GM19372 (cell line): ENCODE measurements around the gene SLC25A24.
A peak's percentile ranks its signal among the peaks of the same experiment; 100 is the strongest.
"Not testable (repeated sequence)": the region's sequence is repeated elsewhere in the genome, so short reads cannot be mapped to it uniquely, and the experiment has no call there.

Source experiments
- ATAC-seq: cut with Tn5 transposase; IDR thresholded peaks from one replicate; pipeline ENCODE4 v1.9.1; 2021; ENCODE audit warnings: mild to moderate bottlenecking, low read depth, moderate library complexity; ENCODE audit not compliant: unreplicated experiment

Gene SLC25A24

GRCh38 chr1:108199781-108200686 is at the start of gene SLC25A24:
SLC25A24 (minus strand) TSS chr1:108200343; CDS start chr1:108200138, 205 bp downstream.
- peak; percentile 95 for ATAC-seq

DNA sequence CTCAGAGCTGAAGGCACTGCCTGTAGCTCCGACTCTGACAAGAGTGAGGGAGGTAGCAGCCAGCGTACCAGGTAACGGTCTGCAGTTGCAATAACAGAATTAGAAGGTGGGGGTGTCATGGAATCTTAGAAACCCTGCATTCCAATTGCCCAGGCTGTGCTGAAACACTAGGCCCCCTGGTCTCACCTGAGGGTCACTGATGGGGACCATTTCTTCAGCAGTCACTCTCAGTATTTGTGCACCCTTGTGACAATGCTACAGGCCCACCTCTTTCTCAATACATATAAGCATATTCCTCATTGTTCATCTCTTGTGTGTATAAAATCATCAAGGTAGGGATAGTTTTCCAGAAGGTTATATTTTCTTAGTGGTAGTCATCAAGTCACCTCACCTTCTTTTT is 43.8 kb upstream of the SLC25A24 start, which contains the start of gene NBPF4:
TSS of gene NBPF4 (minus strand) at position 101 of the 400 bp plus-strand sequence. CDS start 315 bp downstream, outside the sequence.
- not testable (repeated sequence) for ATAC-seq

DNA sequence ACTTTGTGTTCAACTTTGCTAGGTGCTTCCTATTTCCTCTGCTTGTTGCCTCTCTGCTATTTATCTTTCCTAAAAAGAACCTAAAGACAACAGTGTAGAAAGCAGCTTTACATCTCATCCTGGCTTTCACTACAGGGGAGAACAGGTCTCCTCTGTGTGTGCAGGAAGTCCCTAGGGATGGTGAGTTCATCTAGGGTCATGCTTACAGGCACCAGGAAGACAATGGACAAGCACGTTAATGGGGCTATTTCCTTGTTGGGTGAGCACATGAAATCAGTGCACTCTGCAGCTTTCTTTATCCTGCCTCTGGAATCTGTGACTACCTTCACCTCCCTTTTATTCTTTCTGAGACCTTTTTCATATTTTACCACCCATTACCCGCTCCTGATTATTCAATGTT is 39.3 kb upstream of the SLC25A24 start:
- not testable (repeated sequence) for ATAC-seq

DNA sequence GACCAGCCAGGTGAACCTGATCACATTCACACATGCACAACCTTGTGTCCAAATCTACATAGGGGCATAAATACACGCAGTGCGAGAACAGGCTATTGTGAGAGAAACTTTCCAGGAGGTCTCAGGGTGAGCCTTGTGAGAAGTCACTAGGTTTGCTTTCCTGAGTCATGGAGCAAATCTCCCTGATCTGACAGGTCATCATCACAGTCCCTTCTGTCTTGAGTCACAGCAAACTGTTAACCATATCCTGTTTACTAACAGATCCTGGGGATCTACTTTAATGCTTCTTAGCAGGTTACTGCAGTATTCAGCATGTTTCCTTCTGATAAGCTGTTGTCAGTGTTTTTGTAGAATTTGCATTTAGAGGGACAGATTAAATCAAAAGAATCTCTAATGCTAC is 35.2 kb upstream of the SLC25A24 start:
- ATAC-seq = not testable (repeated sequence)

DNA sequence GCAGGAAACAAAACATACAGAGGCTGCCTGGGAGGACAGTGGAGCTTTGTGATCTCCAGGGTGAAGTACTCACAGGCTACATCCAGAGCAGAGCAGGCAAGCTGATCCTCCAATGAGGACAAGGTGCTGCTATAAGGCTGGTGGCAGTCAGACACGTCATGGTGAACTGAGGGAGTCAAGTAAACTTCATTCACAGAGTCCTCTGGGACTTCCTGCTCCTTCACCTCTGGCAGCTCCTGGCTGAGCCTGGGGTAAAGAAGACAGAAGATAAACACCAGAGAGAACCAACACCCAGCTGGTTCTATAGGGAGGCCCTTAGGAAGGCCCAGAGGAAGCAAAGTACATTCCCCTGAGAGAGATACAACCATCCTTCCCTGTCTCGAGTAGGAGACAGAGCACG is 32.0 kb upstream of the SLC25A24 start:
- not testable (repeated sequence) for ATAC-seq

DNA sequence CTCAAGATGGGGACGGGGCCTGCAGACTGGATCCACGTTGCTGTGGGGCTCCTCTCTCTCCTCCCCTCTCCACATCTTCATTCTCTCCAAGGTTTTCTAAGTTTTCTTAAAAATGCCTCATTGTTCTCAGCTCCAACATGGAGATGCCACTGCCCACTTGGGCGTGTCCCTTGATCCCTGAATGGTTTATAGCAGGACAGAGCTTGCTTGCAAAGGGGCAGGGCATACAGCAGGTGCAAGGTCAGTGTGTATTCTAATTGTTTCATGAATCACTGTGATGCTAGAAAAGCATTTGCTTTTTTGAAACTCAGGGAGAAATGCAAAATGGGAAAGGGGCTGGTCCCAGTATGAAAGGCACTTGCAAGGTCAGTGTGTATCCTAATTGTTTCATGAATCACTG is 29.8 kb upstream of the SLC25A24 start:
- not testable (repeated sequence) for ATAC-seq

DNA sequence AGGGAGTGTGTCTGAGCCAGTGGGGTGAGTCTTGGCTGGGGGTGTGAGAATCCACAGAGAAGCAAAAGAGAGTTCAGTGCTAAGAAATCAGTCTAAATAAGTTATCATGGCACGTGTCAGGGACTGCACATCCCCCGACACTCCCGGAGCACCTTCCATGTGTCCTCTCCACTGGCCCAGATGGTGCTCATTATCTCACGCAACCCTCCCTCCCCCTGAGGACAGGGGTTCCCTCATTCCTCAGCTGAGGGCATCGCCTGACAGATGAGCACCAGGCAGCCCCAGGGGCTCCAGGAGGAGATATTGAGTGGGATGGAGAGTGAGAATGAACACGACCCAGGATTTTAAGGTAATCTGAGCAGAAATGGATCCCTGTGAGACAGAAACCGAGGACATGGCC is 27.6 kb upstream of the SLC25A24 start:
- ATAC-seq = not testable (repeated sequence)

- not testable (repeated sequence) for ATAC-seq
Observed at GRCh38 chr1:108226855-108227254, 26.7 kb upstream of the SLC25A24 start.

DNA sequence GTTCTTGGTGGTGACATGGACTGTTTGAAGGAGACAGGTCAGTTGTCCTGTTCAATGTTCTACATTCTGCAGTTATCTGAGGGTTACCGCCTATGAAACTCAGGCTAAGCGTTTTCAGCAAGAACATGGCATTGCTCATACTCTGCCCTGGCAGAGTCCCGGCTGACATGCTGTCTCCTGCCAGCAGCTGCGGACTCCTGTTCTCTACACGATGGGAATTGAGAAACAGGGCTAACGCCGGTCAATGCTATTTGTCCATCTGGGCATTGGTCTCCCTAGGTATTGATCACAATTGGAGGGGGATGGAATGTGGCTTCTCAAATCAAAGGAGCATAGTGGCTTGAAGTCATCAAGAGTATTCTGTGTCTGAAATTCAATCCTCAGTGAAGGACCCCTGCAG is 23.1 kb upstream of the SLC25A24 start:
- not testable (repeated sequence) for ATAC-seq

DNA sequence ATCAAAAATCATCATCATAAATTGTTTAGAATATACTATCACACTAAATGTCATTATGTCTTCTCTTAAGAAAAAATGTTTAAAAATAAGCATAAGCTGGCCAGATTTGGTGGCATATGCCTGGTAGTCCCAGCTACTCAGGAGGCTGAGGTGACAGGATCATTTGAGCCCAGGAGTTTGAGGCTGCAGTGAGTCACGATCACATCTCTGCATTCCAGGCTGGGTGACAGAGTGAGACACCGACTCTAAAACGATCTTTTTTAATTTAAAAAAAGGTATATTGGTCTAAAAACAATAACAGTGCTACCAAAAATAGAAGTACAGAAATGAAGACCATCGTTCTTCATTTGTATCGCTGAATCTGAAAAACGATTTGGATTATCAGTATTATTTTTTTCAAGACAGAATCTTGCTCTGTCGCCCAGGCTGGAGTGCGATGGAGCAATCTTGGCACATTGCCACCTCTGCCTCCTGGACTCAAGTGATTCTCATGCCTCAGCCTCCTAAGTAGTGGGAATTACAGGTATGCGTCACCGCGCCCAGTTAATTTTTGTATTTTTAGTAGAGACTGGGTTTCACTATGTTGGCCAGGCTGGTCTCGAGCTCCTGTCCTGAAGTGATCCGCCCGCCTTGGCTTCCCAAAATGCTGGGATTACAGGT is 17.5 kb upstream of the SLC25A24 start:
- ATAC-seq = not testable (repeated sequence)

DNA sequence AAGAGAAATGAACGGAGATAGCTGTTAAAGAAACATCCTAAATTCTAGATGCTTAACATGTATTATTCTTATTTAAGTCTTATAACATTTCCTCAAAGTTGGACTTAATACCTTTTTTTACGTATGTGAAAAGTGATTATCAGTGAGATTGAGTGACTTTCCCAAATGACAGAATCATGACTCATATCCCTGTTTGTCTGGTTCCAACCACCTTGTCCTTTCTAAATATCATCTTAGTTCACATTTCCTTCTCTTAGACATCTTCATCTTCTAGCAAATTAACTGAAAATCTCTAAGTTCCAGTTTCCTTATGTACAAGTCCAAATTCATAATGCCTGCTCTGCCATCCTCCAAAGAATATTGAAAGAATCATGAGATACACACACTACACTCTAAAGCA is 16.9 kb upstream of the SLC25A24 start:
- not testable (repeated sequence) for ATAC-seq

DNA sequence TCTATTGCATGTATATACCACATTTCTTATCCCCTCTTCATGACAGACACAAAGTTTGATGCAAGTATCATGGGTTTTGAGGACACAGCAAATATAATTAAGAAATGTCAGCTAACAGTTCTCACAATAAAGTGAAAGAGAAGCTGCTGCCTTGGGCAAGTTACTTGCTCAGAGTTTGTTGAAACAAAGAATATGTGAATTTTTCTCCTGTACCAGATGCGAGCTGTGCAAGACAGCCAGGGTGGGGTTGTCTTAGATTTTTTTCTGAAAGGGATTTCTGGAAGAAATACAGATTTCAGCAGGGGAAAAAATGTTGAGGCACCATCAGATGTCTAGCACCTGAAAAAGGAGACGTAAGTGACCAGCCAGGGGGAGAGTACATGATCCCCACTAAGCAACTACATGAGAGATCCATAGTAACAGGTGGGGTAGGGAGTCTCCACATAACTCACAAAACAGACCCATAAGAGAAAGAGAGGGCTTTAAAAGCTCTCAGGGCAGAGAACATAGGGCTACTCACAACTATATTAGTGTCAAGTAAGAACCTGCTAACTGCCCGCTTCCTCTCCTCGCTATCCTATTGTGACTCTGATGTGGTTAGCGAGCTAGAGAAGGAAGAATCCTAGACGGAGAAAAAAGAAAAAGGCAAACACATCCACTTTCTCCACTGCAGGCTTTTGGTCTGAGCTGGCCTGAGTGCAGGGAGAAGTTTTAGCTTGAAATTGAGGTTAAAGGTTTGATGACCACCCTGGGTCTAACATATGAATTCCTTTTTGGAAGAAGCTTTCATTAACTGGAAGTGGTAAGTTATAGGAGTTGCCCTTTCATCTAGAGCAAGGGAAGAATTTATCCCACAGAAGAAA is 16.1 kb upstream of the SLC25A24 start:
- ATAC-seq = not testable (repeated sequence)

- ATAC-seq = not testable (repeated sequence)
Observed at GRCh38 chr1:108214641-108215465, 14.7 kb upstream of the SLC25A24 start.

DNA sequence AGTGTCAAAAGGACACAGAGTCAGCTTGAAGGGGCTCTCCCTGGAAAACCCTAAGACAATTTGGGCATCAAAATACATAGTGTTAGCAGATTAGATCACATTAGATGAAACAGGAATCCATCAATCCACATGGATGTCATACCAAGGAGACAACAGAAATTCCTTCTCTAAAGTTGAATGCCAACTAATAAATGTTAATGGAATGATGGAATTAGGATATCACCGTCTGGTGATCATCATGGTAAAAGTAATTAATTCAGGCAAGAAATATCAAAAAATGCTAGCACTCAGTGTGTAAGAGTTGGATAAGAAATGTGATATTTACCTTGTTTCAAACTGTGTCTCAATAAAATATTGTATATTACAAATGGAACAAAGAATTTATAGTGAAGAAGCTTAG is 10.9 kb upstream of the SLC25A24 start:
- ATAC-seq = no peak

GRCh38 chr1:108209456-108210108 is 9.4 kb upstream of the SLC25A24 start:
- no peak for ATAC-seq

GRCh38 chr1:108208724-108209446 is 8.7 kb upstream of the SLC25A24 start:
- ATAC-seq = no peak

DNA sequence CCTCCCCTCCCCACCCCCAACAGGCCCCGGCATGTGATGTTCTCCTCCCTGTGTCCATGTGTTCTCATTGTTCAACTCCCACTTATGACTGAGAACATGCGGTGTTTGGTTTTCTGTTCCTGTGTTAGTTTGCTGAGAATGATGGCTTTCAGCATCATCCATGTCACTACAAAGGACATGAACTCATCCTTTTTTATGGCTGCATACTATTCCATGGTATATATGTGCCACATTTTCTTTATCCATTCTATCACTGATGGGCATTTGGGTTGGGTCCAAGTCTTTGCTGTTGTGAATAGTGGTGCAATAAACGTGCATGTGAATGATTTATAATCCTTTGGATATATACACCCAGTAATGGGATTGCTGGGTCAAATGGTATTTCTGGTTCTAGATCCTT is 3.4 kb upstream of the SLC25A24 start:
- not testable (repeated sequence) for ATAC-seq

- no peak for ATAC-seq
Observed at GRCh38 chr1:108201687-108202086, 1.5 kb upstream of the SLC25A24 start.

DNA sequence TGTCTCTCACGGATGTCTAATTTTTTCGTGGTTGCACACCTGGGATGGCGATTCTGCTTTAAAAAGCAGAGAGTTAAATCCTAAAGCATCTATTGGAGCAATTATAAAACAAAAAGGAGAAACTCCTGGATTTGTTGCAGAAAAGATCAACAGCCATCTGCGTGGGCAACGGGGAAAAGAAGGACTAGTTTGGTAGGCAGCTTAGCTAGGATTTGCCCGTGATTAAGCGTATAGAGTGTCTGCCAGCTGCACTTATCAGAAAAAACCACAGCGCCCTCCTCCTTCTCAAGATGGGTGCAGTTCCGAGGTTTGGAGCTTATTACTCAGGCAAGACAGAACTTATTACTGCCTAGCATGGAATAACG is 526 bp upstream of the SLC25A24 start:
- no peak for ATAC-seq
